Thyroid gland (tissue), 4 donors: ENCODE data around the gene UNC13D.

Experiments
- CTCF ChIP-seq, 6 experiments: fragments of 200-600 bp in 3 of 6; fragments of 450-650 bp in 3 of 6; sonication (generic) in 3 of 6; IDR thresholded peaks; one replicate each; pipeline ENCODE4 v1.5.1; 2016 to 2019; ENCODE audit warnings: antibody characterized with exemption in 6 of 6, mild to moderate bottlenecking in 2 of 6, inconsistent platforms in 1 of 6, moderate library complexity in 1 of 6
- POLR2A ChIP-seq, 2 donors: fragments of 450-650 bp; IDR thresholded peaks; one replicate each; pipeline ENCODE4 v1.6.1; 2017; ENCODE audit warnings: antibody characterized with exemption in 2 of 2, mild to moderate bottlenecking in 2 of 2, moderate library complexity in 1 of 2

DNA sequence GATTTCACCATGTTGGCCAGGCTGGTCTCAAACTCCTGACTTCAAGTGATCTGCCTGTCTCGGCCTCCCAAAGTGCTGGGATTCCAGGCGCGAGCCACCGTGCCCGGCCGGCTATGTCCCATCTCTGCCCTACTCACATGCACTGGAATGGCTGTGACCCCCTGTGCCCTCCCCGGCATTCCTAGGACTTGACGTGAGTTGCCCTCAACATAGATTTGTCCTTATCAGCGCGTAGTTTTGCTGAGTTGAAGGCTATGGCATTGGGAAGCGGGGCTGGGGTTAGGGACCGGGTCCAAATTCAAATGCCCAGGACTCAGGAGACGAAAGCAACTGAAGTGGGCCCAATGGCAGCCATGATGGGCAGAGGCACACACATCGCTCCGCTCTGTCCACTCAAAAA lies 5.8 kb downstream of the UNC13D start:
- TF ChIP-seq CTCF (IDR thresholded peaks at IDR 0.05) (no peak), POLR2A (IDR thresholded peaks at IDR 0.05) (no peak)
